H1 (cell line): ENCODE measurements around the gene STARD9. TPM values are rescaled to one million over a fixed set of nuclear protein-coding genes. Genes with fewer than 3 reads are reported as not detected.

Experiments
- BACH1 ChIP-seq: IDR thresholded peaks from 2 replicates; pipeline ENCODE4 v1.6.1; 2012; ENCODE audit warnings: low read length, improper control_type of control experiment
- CHD7 ChIP-seq: fragments of 300-600 bp; sonication (generic); IDR thresholded peaks from 2 replicates; pipeline ENCODE4 v1.7.1; 2012; ENCODE audit warnings: low read length, moderate library complexity, mild to moderate bottlenecking, inconsistent platforms; ENCODE audit not compliant: insufficient replicate concordance
- CREB1 ChIP-seq: IDR thresholded peaks from 2 replicates; pipeline ENCODE4 v1.6.1; 2012; ENCODE audit warnings: inconsistent platforms
- EGR1 ChIP-seq: IDR thresholded peaks from 2 replicates; pipeline ENCODE4 v1.6.1; 2011; ENCODE audit warnings: low read depth, low read length, borderline replicate concordance
- EP300 ChIP-seq, 2 experiments: IDR thresholded peaks; 1 replicate in 1 of 2; 2 replicates in 1 of 2; pipeline ENCODE4 v1.6.1; 2011 to 2012; ENCODE audit warnings: low read depth in 2 of 2, low read length in 2 of 2, mild to moderate bottlenecking in 2 of 2, borderline replicate concordance in 1 of 2, inconsistent platforms in 1 of 2, moderate library complexity in 1 of 2
- HDAC2 ChIP-seq, 2 experiments: fragments of 300-600 bp in 1 of 2; sonication (generic) in 1 of 2; IDR thresholded peaks; 2 replicates each; pipeline ENCODE4 v1.6.1; 2011 to 2012; ENCODE audit warnings: low read depth in 2 of 2, low read length in 2 of 2, mild to moderate bottlenecking in 2 of 2, moderate library complexity in 2 of 2, borderline replicate concordance in 1 of 2, inconsistent platforms in 1 of 2
- MAFK ChIP-seq: IDR thresholded peaks from 2 replicates; pipeline ENCODE4 v1.6.1; 2012; ENCODE audit warnings: low read depth, mild to moderate bottlenecking, improper control_type of control experiment, low read length
- POLR2AphosphoS5 ChIP-seq: IDR thresholded peaks from 2 replicates; pipeline ENCODE4 v1.6.1; 2011; ENCODE audit warnings: low read depth, low read length
- SAP30 ChIP-seq: fragments of 300-600 bp; sonication (generic); IDR thresholded peaks from 2 replicates; pipeline ENCODE4 v1.7.1; 2012; ENCODE audit warnings: low read length, moderate library complexity, mild to moderate bottlenecking, inconsistent platforms; ENCODE audit not compliant: insufficient read depth, insufficient replicate concordance
- TCF12 ChIP-seq: IDR thresholded peaks from 2 replicates; pipeline ENCODE4 v1.6.1; 2011; ENCODE audit warnings: low read depth, mild to moderate bottlenecking, low read length
- USF2 ChIP-seq: IDR thresholded peaks from 2 replicates; pipeline ENCODE4 v1.6.1; 2011; ENCODE audit warnings: low read length, improper control_type of control experiment
- polyA plus RNA-seq, 7 experiments: library from polyadenylated mRNA; depleted of rRNA in 3 of 7; stranded (reverse) in 5 of 7; unstranded in 2 of 7; fragments of >200 nt in 5 of 7; fragments of 200-250 nt in 2 of 7; gene quantifications; 1 replicate in 5 of 7; 2 replicates in 1 of 7; 4 replicates in 1 of 7; pipeline versions ENCODE4 v1.2.1 to v1.2.3, GENCODE V29; 2011 to 2013; ENCODE audit warnings: missing spikeins in 2 of 7, mixed read lengths in 2 of 7
- total RNA-seq: library from RNA; stranded (reverse); fragmentation: NEBNext Ultra II Directional; extraction: Animal tissue kit (Norgen Biotek cat#: 25700); gene quantifications from 2 replicates; pipeline ENCODE4 v1.2.1, GENCODE V29; 2021

Gene STARD9
- total and polyA plus RNA-seq, 2 of the 8 experiments (the other 6 are each of a cell fraction or from before 2014, with no cell fraction given): 2.8 to 7.0 TPM

- TF ChIP-seq CHD7 (no peak), EGR1 (no peak), HDAC2 (IDR thresholded peaks at IDR 0.05; ENCODE audit: borderline replicate concordance in 1 of 2, low read depth in 2 of 2, low read length in 2 of 2) (no peak), POLR2AphosphoS5 (no peak), CREB1 (no peak), EP300 (IDR thresholded peaks at IDR 0.05; ENCODE audit: borderline replicate concordance in 1 of 2, low read depth in 2 of 2, low read length in 2 of 2) (no peak), BACH1 (no peak), USF2 (no peak), TCF12 (no peak), MAFK (no peak), SAP30 (no peak)
These were observed 52.1 kb downstream of the STARD9 start (continued) for GRCh38 chr15:42627485-42627884.
